ENCODE measurements around the gene CCSER2. TPM values are rescaled to one million over a fixed set of nuclear protein-coding genes. Genes with fewer than 3 reads are reported as not detected.

The CCSER2 gene
- total RNA-seq, 1 donor from 2014 or later: 18.5 TPM

DNA sequence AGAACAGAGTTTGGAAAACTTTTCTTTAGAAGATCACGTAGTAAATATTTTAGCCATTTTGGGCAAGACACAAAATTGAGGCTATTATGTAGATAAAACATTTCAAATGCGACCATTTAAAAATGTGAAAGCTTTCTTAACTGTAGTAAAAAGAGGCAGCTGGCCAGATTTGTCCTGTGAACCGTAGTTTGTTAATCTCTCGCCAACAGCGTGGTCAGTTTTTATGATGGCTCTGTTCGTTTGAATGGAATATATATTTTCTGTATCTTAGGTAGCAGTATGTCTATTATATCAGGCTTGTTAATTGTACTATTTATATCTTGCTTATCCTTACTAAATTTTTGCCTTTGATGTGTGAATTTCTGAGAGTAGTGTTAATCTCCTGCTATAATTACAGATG is 124.9 kb downstream of the CCSER2 start:
- Histone ChIP-seq H3K27ac (no peak overlapping the region), H3K27me3 (no peaks in the 10 kb centered on the region), H3K4me3 (no peak overlapping the region), H3K9me3 (no peaks in the 10 kb centered on the region), H3K36me3 (no peaks in the 10 kb centered on the region), H3K4me1 (no peaks in the 10 kb centered on the region)
- intact Hi-C loops (cut with DNase I): no loop called here
- TF ChIP-seq, protein P1, sequence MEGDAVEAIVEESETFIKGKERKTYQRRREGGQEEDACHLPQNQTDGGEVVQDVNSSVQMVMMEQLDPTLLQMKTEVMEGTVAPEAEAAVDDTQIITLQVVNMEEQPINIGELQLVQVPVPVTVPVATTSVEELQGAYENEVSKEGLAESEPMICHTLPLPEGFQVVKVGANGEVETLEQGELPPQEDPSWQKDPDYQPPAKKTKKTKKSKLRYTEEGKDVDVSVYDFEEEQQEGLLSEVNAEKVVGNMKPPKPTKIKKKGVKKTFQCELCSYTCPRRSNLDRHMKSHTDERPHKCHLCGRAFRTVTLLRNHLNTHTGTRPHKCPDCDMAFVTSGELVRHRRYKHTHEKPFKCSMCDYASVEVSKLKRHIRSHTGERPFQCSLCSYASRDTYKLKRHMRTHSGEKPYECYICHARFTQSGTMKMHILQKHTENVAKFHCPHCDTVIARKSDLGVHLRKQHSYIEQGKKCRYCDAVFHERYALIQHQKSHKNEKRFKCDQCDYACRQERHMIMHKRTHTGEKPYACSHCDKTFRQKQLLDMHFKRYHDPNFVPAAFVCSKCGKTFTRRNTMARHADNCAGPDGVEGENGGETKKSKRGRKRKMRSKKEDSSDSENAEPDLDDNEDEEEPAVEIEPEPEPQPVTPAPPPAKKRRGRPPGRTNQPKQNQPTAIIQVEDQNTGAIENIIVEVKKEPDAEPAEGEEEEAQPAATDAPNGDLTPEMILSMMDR (IDR thresholded peaks at IDR 0.05): no peak
- DNase-seq (ENCODE audit: low spot score in 2 of 2): no peak

DNA sequence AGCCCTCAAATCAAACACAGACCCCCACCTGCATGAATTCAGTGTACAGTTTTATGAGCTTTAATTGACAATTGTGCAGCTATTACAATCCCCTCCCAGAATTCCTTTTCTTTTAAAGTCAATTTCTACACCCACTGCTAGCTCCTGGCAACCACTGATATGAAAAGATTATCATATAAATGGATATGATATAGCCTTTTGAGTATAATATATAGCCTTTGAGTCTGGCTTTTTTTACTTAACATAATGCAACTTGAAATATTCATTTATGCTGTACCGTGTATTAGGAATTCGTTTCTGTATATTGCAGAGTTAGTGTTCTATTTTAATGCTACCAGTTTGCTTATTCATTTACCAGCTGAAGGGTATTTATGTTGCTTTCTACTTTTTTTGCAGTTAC is 127.7 kb downstream of the CCSER2 start:
- intact Hi-C loops (cut with DNase I): no loop called here
- Histone ChIP-seq H3K27ac (no peak overlapping the region), H3K36me3 (peaks cover 0 to 10% of the 10 kb centered on the region in 2 donors), H3K27me3 (no peaks in the 10 kb centered on the region), H3K4me3 (no peak overlapping the region), H3K4me1 (no peaks in the 10 kb centered on the region), H3K9me3 (peaks cover 4 to 11% of the 10 kb centered on the region in 2 donors)
- TF ChIP-seq, protein P1 (IDR thresholded peaks at IDR 0.05): no peak
- DNase-seq (ENCODE audit: low spot score in 2 of 2): no peak

DNA sequence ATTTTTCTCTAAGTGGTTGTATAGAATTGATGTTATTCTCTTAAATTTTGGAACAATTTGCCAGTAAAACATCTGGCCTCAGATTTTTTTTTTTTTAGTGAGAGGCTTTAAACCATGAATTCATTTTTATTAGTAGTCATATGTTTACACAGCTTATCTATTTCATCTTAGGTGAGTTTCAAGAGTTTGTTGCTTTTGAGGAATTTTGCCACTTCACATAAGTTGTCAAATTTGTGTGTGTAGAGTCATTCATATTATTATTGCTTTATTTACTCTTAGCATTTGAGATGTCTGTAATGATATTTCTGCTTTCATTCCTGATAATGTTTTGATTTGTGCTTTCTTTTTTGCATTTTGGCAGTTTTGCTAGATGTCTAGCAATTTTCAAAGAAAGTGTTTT is 132.1 kb downstream of the CCSER2 start:
- intact Hi-C loops (cut with DNase I): no loop called here
- TF ChIP-seq, protein P1 (IDR thresholded peaks at IDR 0.05): no peak
- no peaks in the 10 kb centered on the region for H3K27me3 ChIP-seq

DNA sequence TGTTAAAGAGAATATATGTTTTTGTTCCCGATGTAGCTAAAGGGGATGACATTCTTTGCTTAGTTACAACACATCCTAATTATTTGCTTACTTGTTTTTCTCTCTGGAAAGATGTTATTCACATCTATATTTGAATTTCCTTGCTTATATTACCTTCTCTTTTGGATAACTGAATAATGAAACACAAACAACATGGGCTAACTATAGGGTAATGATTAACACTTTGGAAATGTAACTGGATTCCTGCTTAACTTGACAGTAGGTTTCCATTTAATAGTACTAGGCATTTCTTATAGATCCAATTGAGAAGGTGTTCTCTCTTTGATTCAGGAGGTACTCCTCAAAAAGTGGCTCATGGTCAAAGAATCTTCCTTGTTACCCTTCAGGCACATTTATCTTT is 141.1 kb downstream of the CCSER2 start:
- Histone ChIP-seq H3K9me3 (no peaks in the 10 kb centered on the region), H3K4me1 (peaks cover 0 to 4% of the 10 kb centered on the region in 2 donors), H3K4me3 (no peak overlapping the region), H3K27ac (no peak overlapping the region), H3K36me3 (peaks cover 4 to 28% of the 10 kb centered on the region in 2 donors), H3K27me3 (no peaks in the 10 kb centered on the region)
- DNase-seq (ENCODE audit: low spot score in 2 of 2): no peak
- TF ChIP-seq, protein P1 (IDR thresholded peaks at IDR 0.05): no peak
- intact Hi-C loops (cut with DNase I): no loop called here

More for the DNA sequence above, 132.1 kb downstream of the CCSER2 start:
- DNase-seq (ENCODE audit: low spot score in 2 of 2): no peak
- Histone ChIP-seq H3K4me3 (no peak overlapping the region), H3K9me3 (peaks cover 4 to 11% of the 10 kb centered on the region in 2 donors), H3K36me3 (peaks cover 0 to 17% of the 10 kb centered on the region in 2 donors), H3K27ac (no peak overlapping the region), H3K4me1 (no peaks in the 10 kb centered on the region)

DNA sequence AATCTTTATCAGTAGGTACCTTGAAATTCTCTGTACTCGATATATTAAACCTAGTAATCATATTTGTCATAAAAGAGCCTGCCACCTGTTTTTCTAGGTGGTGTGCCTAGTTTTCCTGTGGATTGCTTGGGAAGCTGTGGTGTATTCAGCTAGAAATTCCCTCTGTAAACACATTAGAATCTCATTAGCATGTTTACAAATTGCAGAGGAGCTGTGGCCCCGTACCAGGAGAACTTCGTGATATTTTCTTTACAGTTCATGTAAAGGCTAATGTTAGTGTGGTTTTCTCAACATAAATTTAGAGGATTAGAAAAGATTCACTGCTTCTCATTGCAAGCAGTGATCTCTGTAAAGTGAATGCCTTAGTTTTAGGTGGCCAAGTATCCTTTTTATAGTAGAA is 144.7 kb downstream of the CCSER2 start:
- no peak for DNase-seq (ENCODE audit: low spot score in 2 of 2)
- H3K4me3 ChIP-seq: no peak overlapping the region
- no peak overlapping the region for H3K27ac ChIP-seq
- H3K36me3 ChIP-seq: peaks cover 9 to 21% of the 10 kb centered on the region in 2 donors
- intact Hi-C loops (cut with DNase I): no loop called here
- no peaks in the 10 kb centered on the region for H3K9me3 ChIP-seq
- peaks cover 0 to 4% of the 10 kb centered on the region in 2 donors for H3K4me1 ChIP-seq
- TF ChIP-seq, protein P1 (IDR thresholded peaks at IDR 0.05): no peak
- no peaks in the 10 kb centered on the region for H3K27me3 ChIP-seq
